Measurements from ENCODE around the gene PRKG1.

GRCh38 chr10:51125518-51125917 is 51.2 kb downstream of the PRKG1 start:
- TF ChIP-seq, protein P1, sequence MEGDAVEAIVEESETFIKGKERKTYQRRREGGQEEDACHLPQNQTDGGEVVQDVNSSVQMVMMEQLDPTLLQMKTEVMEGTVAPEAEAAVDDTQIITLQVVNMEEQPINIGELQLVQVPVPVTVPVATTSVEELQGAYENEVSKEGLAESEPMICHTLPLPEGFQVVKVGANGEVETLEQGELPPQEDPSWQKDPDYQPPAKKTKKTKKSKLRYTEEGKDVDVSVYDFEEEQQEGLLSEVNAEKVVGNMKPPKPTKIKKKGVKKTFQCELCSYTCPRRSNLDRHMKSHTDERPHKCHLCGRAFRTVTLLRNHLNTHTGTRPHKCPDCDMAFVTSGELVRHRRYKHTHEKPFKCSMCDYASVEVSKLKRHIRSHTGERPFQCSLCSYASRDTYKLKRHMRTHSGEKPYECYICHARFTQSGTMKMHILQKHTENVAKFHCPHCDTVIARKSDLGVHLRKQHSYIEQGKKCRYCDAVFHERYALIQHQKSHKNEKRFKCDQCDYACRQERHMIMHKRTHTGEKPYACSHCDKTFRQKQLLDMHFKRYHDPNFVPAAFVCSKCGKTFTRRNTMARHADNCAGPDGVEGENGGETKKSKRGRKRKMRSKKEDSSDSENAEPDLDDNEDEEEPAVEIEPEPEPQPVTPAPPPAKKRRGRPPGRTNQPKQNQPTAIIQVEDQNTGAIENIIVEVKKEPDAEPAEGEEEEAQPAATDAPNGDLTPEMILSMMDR (IDR thresholded peaks at IDR 0.05), result no peak
- TF ChIP-seq POLR2A (IDR thresholded peaks at IDR 0.05), result no peak
